Endothelial cell of hepatic sinusoid (primary cell): ENCODE measurements around the gene APPL1.
"Not testable (repeated sequence)": the region's sequence is repeated elsewhere in the genome, so short reads cannot be mapped to it uniquely, and the experiment has no call there.

Experiments
- in situ Hi-C: cut with HindIII; loops from 2 replicates; pipeline ENCODE4 v1.10.0; 2017; ENCODE audit warnings: low sequenced_read_pairs

The APPL1 gene

DNA sequence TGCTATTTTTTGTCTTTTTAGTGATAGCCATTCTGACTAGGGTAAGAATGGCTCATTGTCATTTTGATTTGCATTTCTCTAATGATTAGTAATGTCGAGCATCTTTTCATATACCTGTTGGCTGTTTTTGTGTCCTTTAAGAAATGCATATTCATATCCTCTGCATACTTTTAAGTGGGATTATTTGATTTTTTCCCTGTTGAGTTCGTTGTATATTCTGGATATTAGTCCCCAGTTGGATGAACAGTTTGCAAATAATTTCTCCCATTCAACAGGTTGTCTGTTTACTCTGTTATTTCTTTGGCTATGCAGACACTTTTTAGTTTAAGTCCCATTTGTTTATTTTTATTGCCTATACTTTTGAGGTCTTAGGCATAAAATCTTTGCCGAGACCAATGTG, 34.4 kb downstream of the APPL1 start:
- in situ Hi-C loops = no loop called here

DNA sequence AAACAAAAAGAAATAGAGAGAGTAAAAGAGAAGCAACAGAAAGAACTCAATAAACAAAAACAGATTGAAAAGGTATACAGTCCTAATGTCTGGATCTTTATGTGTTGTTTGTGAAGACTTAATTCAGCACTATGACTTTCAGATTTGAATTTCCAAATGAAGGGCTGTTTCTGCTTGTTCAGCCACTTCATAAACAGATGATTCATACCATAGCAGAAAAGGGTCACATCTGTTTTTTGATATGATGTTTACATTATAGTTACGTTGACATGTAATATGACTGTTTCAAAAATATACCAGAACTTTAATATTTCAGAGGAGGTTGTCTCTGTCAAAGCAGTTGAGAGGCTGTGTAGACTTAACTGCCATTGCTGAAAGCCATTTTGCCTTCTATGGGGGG, 40.9 kb downstream of the APPL1 start:
- in situ Hi-C loops = no loop called here

- in situ Hi-C loops = no loop called here
These were observed 47.3 kb downstream of the APPL1 start for GRCh38 chr3:57274845-57275244.

DNA sequence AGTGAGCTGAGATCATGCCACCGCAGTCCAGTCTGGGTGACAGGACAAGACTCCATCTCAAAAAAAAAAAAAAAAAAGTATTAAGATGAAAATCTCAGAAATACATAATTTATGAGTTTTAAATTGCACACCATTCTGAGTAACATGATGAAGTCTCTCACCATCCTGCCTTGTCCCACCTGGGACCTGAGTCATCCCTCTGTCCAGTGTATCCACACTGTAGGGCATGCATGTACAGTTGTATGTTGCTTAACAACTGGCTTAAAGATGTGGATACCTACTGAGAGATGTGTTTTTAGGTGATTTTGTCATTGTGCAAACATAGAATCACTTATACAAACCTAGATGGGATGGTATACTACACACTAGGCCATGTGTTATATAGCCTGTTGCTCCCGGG, 47.9 kb downstream of the APPL1 start:
- in situ Hi-C loops = no loop called here

DNA sequence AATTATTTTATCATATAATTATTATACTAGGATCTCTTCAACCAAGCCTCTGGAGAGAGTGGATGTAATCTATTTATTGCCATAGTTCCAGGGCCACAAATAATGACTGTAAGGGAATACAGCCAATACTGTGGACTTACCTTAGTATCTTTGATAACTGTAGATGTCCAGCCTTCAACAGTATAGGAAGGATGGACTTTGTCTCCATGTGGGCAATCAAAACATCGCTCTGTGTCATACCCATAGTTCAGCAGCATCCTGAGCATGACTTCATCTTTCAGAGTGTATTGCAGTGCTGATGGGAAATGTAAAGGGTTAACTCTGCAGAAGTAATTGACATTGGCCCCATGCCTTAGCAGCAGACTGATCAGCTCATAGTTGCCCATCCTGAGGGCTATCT, 50.7 kb downstream of the APPL1 start:
- in situ Hi-C loops = no loop called here

DNA sequence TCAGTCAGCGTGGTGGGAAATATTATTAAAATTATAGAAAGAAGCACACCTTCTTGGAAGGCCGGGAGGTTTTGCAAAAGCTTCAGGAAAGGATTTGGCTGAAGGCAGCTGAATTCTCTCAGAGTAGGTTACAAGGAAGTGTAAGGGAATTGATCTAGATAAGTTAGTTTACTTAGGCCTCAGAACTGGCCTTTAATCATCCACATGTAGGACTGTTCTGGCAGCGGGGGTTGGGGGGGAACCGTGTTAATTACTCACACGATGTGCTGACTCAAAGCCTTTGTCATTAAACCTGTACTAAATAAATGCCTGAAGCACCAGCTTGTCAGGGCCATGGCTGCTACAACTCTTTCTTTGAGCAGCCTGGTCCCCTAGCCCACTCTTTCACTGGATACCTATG, 52.2 kb downstream of the APPL1 start:
- in situ Hi-C loops = loop anchor here (5.0 kb wide), 1 partner anchor 47 kb away; no protein-coding TSS in a partner anchor

DNA sequence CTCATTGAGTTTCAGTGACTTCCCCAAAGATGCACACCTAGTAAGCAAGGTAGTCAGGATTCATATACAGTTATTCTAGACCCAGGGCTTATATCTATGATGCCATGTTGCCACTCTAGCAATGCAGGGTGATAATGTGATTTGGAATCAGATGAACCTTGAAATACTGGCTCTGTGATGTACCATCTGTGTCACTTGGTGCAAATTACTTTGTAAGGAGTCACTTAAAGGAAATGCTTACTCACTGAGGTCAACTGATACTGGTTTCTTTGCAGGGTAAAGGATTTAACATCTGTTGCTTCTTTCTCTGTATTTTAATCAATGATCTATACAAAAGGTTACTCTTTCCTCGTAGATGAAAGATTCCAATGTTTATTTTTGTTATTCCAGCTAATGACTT, 54.2 kb downstream of the APPL1 start:
- in situ Hi-C loops = loop anchor here (5.0 kb wide), 1 partner anchor 49 kb away; no protein-coding TSS in a partner anchor

GRCh38 chr3:57283334-57283733, 55.8 kb downstream of the APPL1 start:
- in situ Hi-C loops = loop anchor here (5.0 kb wide), 1 partner anchor 51 kb away; no protein-coding TSS in a partner anchor

GRCh38 chr3:57287205-57287604, 59.7 kb downstream of the APPL1 start:
- in situ Hi-C loops = loop anchor here (5.0 kb wide), 1 partner anchor 105 kb away; no protein-coding TSS in a partner anchor

DNA sequence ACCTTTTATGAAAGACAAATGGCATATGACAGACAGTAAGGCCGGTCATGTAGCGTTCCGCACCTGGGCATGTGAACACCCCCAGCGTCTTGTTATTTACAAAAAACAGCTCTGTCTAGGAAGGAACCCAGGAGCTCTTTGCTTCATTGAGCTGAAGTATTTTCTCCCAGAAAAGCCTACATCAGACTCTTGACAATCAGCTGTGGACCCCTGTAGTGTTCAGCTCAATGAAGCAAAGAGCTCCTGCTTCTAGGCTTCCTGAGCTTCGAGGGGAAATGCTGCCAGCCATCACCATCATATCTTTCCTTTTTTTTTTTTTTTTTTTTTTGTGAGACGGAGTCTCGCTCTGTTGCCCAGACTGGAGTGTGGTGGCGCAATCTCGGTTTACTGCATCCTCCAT, 60.9 kb downstream of the APPL1 start:
- in situ Hi-C loops = loop anchor here (5.0 kb wide), 1 partner anchor 104 kb away; no protein-coding TSS in a partner anchor

GRCh38 chr3:57292159-57292896, 64.8 kb downstream of the APPL1 start, which contains the start of gene ASB14:
TSS of gene ASB14 (minus strand) at chr3:57292685. CDS start at chr3:57292033, 652 bp downstream.
- in situ Hi-C loops = no loop called here

DNA sequence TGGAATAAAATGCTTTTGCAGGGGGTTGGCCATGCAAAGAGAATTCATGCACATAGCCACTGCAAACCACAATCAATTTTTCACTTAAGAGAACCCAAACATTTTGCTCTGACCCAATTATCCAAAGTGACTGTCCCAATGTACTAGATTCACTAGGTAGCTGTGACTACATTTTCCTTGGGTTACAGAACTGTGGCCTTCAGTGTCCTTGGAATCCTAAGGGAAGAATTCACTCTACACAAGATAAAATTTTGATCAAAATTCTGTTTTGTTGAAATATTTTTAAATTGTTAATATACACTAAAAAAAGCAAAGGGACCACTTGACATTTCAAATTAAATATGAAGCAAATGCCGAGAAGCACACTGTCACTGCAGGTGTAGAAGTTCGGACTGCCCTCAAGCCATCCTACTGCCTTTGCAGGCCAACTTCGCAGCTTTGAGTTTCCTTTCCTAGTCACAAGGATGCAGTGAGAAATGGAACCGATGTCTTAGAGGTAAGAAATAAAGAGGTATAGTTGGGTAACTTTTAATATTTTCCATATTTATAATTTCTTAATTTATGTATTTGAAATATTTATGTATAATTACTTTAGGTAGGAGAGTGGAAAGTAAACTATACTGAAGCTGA, 65.5 kb downstream of the APPL1 start:
- in situ Hi-C loops = no loop called here

- in situ Hi-C loops = no loop called here
These were observed 70.5 kb downstream of the APPL1 start for GRCh38 chr3:57298041-57298440.

DNA sequence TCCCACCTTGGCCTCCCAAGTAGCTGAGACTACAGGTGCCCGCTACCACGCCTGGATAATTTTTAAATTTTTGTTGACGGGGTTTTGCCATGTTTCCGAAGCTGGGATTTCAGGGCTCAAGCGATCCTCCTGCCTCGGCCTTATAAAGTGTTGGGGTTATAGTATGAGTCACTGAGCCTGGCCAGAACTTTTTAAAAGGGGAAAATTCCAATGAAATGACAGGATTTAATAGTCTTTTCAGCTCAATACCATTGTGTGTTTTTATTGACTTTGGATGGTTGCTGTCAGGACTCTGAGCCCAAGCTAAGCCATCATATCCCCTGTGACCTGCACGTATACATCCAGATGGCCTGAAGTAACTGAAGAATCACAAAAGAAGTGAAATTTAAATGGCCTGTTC, 76.0 kb downstream of the APPL1 start:
- in situ Hi-C loops = not testable (repeated sequence)

DNA sequence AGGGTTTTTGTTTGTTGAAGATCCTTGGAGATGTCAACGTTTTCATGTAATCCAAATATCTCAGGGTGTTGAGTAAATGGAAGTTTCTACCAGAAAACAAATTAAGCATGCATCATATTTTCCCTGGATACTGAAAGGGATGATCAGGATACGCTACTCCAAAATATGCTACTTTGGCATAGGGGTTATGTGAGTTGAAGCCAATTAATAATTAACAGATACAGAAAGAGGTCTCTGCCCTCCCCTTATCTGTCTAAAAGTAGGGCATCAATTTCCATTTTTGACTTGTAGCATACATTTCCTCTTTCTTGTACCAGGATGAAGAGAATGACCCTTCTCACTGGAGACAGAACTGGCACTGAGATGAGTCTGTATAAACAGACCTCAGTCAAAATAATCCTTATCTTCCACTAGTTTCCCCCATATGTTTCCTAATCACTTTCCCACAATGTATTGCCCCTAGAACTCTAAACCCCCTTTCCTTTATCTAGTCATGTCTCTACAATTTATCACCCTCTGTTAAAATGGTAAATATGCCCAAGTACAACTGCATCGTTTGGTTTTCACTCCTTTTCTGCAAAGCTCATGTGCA, 82.3 kb downstream of the APPL1 start:
- in situ Hi-C loops = no loop called here

DNA sequence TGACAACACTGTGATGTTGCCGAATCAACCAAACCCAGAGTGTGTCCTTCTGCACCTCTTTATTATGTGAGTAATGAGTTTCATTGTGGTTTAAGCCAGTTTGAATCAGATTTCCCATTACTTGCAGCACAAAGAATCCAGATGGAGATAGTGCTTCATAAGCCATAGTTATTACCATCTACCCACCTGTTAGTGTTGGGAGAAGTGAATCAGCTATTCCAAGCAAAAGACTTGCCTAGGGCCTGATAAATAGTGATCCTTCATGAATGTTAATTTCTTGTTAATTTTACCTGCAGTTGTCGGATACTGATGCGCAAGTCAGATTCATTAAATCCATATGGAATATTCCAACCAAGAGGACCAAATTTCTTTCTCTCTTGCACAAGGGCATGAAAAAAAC, 86.7 kb downstream of the APPL1 start:
- in situ Hi-C loops = no loop called here
